Fibroblast of skin of right biceps (primary cell): Measurements from ENCODE around the gene UBAP1L.
"Not testable (repeated sequence)": the region's sequence is repeated elsewhere in the genome, so short reads cannot be mapped to it uniquely, and the experiment has no call there.

ENCODE experiments used
- DNase-seq: peaks from one replicate; pipeline ENCODE4 v3.0.0-alpha.2; 2013

The UBAP1L gene

GRCh38 chr15:65099336-65099735 is 15.7 kb downstream of the UBAP1L start:
- no peak for DNase-seq

GRCh38 chr15:65097651-65098263 is 17.2 kb downstream of the UBAP1L start:
- no peak for DNase-seq

- DNase-seq = no peak
Observed at GRCh38 chr15:65096481-65097385, 18.3 kb downstream of the UBAP1L start.

GRCh38 chr15:65095747-65096104 is 19.3 kb downstream of the UBAP1L start:
- no peak for DNase-seq

DNA sequence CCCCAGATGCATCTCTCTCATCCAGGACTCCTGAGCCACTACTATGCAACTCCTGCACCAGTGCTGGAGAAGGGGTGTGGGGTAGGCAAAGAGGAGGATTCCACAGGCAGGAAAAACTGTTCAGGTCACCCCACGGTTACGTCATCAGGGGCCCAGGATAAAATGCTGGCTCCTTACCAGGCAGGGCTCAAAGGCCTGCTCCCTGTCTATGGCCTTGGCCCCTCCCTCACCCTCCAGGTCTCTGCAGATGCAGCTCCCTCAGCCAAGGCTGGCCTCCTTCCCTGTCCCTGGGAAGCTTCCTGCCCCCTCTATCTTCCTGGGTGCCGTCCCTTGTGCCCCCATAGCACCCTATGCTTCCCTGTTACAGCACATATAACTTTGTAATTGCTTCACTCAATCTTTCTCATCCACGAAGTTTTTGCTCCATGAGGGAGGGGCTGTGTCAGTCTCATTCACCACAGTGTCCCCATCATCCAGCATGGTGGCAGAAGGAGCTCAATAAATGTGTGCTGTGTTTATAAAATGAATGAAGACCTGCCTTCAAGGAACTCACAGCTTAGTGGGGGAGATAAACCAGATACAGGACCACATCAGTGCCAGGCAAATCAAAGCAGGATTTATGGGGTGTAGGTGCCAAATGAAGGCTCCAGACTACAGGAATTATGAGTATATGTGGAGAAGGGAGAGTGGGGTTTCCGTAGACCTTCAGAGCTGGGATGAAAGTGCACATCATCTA is 19.8 kb downstream of the UBAP1L start:
- no peak for DNase-seq

- no peak for DNase-seq
Observed at GRCh38 chr15:65094294-65094995, 20.6 kb downstream of the UBAP1L start.

GRCh38 chr15:65093793-65094170 is 21.2 kb downstream of the UBAP1L start:
- DNase-seq = not testable (repeated sequence)

- no peak for DNase-seq
Observed at GRCh38 chr15:65092911-65093792, 21.8 kb downstream of the UBAP1L start.

GRCh38 chr15:65091946-65092770 is 22.8 kb downstream of the UBAP1L start:
- DNase-seq = no peak

DNA sequence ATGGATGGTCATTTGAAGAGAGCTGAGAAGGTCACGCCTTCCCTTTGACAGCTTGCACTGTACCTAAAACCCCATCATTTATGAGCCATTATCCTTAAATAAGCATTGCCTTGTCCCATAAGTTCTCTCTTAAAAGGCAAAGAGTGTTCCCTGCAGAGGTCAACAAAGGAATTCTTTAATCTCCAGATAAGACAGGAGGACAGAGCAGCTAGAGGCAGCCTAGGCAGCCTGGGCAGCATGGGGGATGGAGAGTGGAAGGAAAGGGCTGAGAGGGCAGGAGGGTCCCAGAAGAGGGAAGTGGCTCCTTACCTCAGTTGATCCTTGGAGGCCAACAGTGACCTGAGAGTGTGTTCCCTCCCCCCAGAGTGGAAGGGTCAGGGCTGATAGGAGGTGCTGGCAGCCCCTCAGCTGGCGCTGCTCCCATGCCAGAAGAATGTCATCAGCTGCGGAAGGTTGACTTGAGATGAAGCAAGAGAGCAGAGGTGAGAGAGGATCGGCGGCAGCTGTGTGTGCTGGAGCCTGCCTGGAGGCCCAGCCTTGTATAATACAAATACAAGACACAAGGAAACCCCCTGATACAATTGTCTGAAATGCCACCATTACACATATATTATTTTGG is 25.7 kb downstream of the UBAP1L start:
- DNase-seq = no peak

GRCh38 chr15:65088643-65089021 is 26.4 kb downstream of the UBAP1L start:
- DNase-seq = no peak

- DNase-seq = no peak
Observed at GRCh38 chr15:65087873-65088642, 26.9 kb downstream of the UBAP1L start.

DNA sequence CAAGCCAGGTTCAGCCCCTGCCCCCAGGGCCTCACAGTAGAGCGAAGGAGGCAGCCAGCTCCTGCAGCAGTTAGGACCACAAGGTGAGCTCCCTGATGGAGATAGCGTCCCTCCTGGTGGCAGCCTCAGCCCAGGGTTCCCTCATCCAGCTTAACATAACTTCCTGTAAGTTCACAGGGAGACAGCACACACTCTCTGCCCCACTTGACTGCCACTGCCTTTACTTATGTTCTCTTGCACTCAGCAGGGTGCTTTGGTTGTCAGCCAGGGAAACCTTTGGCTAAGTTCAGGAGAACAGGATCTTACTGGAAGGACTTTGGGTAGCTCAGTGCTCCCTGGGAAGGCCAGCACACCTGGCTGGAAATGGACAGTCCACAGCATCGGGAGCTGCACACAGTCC is 27.6 kb downstream of the UBAP1L start:
- DNase-seq = no peak

DNA sequence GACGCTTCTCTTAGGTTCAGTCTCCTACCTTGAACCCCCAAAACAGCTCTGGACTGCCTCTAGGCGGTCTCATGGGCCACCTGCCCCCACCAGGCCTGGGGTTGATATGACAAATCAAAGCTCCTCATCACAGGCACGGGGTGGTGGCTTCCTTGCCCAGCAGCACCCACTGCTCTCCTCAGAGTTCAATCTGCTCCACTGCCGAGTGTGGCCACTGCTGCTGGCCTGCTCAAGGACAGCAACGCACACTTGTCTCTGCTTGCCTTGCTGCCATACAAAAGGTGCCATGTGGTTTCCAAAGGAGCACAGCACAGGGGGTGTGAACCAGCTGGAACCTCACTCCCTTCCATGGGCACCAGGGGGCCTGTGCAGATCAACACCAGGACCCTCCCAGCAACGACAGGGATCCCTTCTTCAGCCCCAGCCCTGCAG is 28.3 kb downstream of the UBAP1L start:
- no peak for DNase-seq

GRCh38 chr15:65085990-65086679 is 28.9 kb downstream of the UBAP1L start:
- no peak for DNase-seq

- no peak for DNase-seq
Observed at GRCh38 chr15:65085207-65085753, 29.7 kb downstream of the UBAP1L start.

DNA sequence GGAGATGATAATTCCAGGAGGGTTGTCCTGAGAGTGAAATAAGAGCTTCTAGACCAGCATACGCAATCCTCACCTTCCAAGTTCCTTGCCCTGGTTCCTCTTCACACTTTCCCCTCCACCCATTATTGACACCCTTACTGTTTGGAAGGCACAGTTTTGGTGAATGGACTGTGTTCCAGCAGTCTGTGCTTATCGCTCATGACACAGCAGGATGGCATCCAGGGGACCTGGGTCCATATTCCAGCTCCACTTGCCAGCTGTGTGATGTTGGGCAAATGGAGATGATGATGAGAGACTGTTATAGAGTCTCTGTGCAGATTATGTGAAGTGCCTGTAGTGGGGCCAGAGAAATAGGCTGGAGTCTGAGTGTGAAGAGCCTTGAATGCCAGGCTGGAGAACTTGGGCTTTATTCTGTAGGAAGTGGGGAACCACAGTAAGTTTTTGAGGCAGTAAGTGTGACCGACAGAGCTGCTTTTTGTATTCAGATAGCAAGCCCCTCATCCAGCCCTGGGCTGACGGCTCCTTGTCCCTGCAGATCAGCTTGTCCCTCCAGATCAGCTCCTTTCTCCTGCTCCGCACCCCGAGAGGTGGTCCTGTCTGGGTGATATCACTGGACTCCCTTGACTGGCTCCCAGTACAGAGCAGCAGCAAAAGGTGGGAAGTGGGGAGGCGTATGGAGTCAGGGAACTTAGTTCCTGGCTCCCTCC is 30.3 kb downstream of the UBAP1L start:
- no peak for DNase-seq

- DNase-seq = no peak
Observed at GRCh38 chr15:65083262-65083701, 31.7 kb downstream of the UBAP1L start.
